Stimulated activated CD4-positive, alpha-beta T cell treated with anti-CD3 and anti-CD28 coated beads, Interleukin-1b, Interleukin-23, amount 100 ng/mL, for 48 hours (primary cell): ENCODE measurements around the gene RAD51D.
"Not testable (repeated sequence)": the region's sequence is repeated elsewhere in the genome, so short reads cannot be mapped to it uniquely, and the experiment has no call there.

Source experiments
- DNase-seq: peaks from one replicate; pipeline ENCODE4 v3.0.0-alpha.2; 2020

The RAD51D gene

GRCh38 chr17:35138218-35138617, 18.6 kb upstream of the RAD51D start:
- DNase-seq, result no peak

- DNase-seq, result no peak
Observed at GRCh38 chr17:35135322-35135721, 15.7 kb upstream of the RAD51D start.

DNA sequence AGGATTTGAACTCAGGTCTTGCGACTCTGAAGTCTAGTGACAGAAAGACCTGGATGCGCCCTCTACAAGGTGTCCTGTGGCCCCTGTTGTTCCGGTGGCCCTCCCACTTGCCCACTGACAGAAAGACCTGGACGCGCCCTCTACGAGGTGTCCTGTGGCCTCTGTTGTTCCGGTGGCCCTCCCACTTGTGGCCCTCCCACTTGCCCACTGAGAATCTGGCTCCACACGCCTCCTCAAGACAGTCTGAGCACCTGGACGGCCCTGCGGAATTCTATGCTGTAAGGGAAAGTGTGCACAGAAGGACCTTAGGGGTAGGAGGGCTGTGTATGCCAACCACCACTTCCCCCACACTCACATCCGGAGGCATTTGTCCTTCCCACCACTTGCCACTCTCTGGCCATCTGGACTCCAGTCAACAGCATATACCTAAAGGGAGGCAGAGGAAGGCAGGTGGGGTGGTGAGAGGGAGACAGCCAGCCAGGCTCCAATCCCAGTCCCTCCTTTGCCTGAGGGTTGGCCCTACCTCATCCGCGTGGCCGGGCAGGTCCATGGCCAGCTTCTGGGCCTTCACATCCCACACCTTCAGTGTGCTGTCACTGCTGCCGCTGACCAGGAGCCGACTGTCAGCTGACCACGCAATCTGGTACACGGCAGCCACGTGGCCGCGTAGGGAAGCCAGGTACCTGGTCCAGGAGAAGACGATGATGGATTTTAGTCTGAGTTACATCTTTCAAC, 13.3 kb upstream of the RAD51D start:
- no peak for DNase-seq

- no peak for DNase-seq
Observed at GRCh38 chr17:35132099-35132498, 12.4 kb upstream of the RAD51D start.

GRCh38 chr17:35130392-35130791, 10.7 kb upstream of the RAD51D start:
- no peak for DNase-seq

GRCh38 chr17:35129973-35130351, 10.3 kb upstream of the RAD51D start:
- no peak for DNase-seq

GRCh38 chr17:35129154-35129972, 9.7 kb upstream of the RAD51D start:
- no peak for DNase-seq

DNA sequence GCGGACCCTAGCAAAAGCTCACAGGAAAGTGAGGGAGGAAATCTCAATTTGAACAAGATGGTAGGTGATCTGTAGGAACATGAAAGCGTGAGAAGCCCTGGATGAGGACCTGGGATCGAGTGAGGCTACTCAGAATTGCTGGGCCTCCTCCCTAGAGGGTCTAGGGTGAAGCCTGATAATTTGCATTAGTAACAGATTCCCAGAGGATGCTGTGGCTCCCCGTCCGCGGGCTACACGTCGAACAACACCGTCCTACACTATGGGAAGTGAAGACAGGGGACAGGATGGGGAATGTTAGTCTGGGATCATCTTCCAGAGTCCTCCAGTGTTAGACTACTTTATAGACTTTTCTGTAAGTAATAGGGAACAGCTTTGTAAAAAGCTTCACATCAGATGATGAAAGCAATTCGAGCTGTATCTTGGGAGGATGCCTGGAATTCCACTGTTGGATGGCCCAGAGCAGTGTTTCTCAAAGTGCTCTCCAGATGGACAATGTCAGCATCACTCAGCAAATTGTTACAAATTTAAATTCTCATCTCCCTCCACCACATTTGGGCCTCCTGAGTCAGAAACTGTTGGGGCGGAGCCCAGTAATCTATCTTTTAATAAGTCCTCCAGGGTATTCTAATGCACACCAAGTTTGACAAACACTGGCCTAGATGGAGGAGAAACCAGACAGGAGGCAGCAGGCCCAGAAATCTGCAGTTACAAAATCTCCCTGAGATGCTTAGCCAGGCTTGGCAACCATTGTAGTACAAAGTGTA, 8.3 kb upstream of the RAD51D start:
- no peak for DNase-seq

DNA sequence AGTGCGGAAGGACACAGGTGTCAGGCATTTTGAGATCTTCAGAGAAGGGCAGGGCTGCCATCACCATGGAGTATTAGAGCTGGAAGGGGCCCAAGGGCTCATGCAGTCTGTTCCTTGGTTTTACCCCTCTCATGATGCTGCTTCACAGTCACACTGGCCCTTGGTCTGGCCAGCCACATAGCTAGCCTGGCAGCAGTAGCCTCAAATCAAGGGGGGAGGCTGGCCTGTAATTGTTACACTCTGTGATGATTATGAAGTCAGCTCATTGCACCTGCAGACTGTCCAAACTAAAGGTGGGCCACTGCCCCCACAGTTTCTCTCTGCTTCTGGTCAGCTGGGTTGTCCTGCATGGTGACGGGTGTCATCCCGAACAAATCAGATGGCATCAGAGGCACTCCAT, 1.7 kb upstream of the RAD51D start, which contains the start of gene FNDC8:
FNDC8 (plus strand) TSS at position 301 of the 400 bp plus-strand sequence; CDS start at position 380, 79 bp downstream.
- no peak for DNase-seq

GRCh38 chr17:35117984-35118383, 1.7 kb downstream of the RAD51D start:
- DNase-seq, result no peak

- no peak for DNase-seq
Observed at GRCh38 chr17:35116845-35117244, 2.8 kb downstream of the RAD51D start.

DNA sequence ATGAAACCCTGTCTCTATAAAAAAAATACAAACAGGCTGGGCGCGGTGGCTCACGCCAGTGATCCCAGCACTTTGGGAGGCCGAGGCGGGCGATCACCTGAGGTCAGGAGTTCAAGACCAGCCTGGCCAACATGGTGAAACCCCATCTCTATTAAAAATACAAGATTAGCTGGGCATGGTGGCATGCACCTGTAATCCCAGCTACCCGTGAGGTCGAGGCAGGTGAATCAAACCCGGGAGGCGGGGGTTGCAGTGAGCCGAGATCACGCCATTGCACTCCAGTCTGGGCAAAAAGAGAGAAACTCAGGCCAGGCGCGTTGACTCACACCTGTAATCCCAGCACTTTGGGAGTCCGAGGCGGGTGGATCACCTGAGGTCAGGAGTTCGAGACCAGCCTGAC, 8.9 kb downstream of the RAD51D start:
- not testable (repeated sequence) for DNase-seq

DNA sequence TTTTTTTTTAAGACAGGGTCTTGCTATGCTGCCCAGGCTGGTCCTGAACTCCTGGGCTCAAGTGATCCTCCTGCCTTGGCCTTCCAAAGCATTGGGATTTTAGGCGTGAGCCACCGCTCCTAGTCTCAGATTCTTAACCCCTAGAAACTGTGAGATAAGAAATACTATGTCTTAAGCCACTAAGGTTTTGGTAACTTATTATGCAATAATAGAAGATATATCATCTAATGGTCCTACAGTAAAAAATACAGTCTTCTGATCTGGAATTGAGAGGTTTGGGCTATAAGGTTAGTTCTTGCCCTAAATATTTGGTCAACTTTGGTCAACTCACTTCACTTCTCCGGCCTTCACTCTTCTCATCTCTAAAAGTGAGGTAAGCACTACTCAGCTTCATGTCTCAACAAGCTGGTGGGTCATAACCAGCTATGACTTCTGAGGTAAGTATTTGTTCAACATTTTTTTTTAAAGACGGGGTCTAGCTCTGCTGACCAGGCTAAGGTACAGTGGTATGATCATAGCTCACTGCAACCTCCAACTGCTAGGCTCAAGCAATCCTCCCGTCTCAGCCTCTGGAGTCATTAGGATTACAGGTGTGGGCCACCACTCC, 14.7 kb downstream of the RAD51D start:
- no peak for DNase-seq

GRCh38 chr17:35103271-35103670, 16.4 kb downstream of the RAD51D start:
- no peak for DNase-seq

GRCh38 chr17:35101725-35102124, 17.9 kb downstream of the RAD51D start:
- DNase-seq, result no peak

- no peak for DNase-seq
Observed at GRCh38 chr17:35101036-35101435, 18.6 kb downstream of the RAD51D start.

- no peak for DNase-seq
Observed at GRCh38 chr17:35099908-35100307, 19.8 kb downstream of the RAD51D start.

DNA sequence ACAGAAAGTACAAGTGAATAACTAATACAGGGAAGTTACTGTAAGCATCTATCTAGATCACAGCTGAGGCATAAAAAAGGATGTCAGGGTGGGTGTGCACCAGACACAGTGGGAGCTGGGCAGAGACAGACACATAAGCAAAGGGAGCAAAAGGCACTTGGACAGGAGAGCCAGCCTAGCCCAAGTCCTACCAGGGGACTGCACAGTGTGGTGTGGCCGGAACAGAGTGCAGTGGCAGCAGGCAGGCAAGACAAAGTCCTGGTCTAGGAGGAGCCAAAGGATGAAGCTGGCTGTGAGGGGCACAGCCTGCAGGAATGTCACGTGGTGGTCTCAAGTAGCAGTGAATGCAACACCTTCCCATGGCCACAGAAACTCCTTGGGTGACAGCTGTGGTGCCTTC, 21.9 kb downstream of the RAD51D start:
- no peak for DNase-seq

DNA sequence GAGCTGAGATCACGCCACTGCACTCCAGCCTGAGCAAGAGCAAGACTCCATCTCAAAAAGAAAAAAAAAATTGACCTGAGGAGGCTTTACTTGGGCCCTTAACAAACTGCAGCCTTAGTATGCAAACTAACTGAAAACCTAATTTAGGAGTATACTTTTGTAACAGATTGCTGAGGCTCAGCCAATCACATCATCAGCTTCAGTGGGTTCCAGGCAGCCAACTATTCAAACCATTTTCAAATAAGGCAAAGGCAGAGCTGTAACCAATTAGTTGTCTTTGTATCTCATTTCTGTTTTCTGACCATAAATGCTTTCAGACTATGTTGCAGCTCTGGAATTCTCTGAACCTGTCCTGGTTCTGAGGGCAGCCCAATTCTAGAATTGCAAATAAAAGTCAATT, 23.9 kb downstream of the RAD51D start:
- DNase-seq, result no peak

DNA sequence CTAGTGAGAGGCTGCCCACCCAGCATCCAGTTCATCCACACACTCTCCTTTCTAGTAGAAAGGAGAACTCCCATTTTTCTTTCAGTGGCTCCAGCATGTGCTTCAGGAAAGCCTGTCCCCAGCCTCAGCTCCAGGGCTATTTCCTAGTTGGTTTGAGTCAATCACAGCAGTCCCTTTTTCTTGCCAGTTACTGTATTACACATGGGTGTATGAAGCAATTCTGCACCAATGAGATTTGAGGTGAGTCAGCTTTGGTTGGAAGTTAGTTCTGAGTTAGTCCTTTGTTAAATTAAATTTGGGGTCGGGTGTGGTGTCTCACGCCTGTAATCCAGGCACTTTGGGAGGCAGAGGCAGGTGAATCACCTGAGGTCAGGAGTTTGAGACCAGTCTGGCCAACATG, 24.8 kb downstream of the RAD51D start:
- no peak for DNase-seq

- DNase-seq, result not testable (repeated sequence)
Observed at GRCh38 chr17:35090707-35091106, 29.0 kb downstream of the RAD51D start.

GRCh38 chr17:35089586-35090296, 29.9 kb downstream of the RAD51D start:
- DNase-seq, result peak; percentile 61
